Chondrocyte (in vitro differentiated cells): ENCODE data around the gene CENPQ. TPM values are rescaled to one million over a fixed set of nuclear protein-coding genes. Genes with fewer than 3 reads are reported as not detected.

Source experiments
- DNase-seq: peaks from one replicate; pipeline ENCODE4 v3.0.0; 2021; ENCODE audit warnings: mixed read lengths, low spot score
- H3K27ac Mint-ChIP-seq: one replicate; pipeline ENCODE4 v1.8.0; 2021; ENCODE audit warnings: mild to moderate bottlenecking, moderate library complexity, mixed read lengths; ENCODE audit not compliant: unreplicated experiment
- H3K27me3 Mint-ChIP-seq: 2 replicates; pipeline ENCODE4 v1.8.0; 2021; ENCODE audit warnings: low read depth, mixed read lengths
- H3K36me3 Mint-ChIP-seq: 2 replicates; pipeline ENCODE4 v1.8.0; 2021; ENCODE audit warnings: low read depth, mixed read lengths
- H3K4me1 Mint-ChIP-seq: 2 replicates; pipeline ENCODE4 v1.8.0; 2021; ENCODE audit warnings: low read depth, mild to moderate bottlenecking, mixed read lengths
- H3K4me3 Mint-ChIP-seq: one replicate; pipeline ENCODE4 v1.8.0; 2021; ENCODE audit warnings: mild to moderate bottlenecking, moderate library complexity, mixed read lengths; ENCODE audit not compliant: unreplicated experiment
- H3K9me3 Mint-ChIP-seq: 2 replicates; pipeline ENCODE4 v1.8.0; 2021; ENCODE audit warnings: low read depth, mixed read lengths
- total RNA-seq: library from RNA; stranded (reverse); gene quantifications from 3 replicates; pipeline ENCODE4 v1.2.1, GENCODE V29; 2021
- TF ChIP-seq, protein P1 (sequence below): fragments of 200-600 bp; sonication (generic); IDR thresholded peaks from 2 replicates; pipeline ENCODE4 v1.5.0; 2021; ENCODE audit warnings: antibody characterized with exemption, mild to moderate bottlenecking, moderate library complexity

The CENPQ gene
- total RNA-seq, 1 donor from 2014 or later: 2.6 TPM

GRCh38 chr6:49430866-49431265 lies 32.3 kb upstream of the CENPQ start:
- peaks cover 33% of the 10 kb centered on the region for H3K36me3 Mint-ChIP-seq
- H3K4me1 Mint-ChIP-seq: no peaks in the 10 kb centered on the region
- no peaks in the 10 kb centered on the region for H3K27me3 Mint-ChIP-seq
- no peak overlapping the region for H3K27ac Mint-ChIP-seq
- TF ChIP-seq, protein P1, sequence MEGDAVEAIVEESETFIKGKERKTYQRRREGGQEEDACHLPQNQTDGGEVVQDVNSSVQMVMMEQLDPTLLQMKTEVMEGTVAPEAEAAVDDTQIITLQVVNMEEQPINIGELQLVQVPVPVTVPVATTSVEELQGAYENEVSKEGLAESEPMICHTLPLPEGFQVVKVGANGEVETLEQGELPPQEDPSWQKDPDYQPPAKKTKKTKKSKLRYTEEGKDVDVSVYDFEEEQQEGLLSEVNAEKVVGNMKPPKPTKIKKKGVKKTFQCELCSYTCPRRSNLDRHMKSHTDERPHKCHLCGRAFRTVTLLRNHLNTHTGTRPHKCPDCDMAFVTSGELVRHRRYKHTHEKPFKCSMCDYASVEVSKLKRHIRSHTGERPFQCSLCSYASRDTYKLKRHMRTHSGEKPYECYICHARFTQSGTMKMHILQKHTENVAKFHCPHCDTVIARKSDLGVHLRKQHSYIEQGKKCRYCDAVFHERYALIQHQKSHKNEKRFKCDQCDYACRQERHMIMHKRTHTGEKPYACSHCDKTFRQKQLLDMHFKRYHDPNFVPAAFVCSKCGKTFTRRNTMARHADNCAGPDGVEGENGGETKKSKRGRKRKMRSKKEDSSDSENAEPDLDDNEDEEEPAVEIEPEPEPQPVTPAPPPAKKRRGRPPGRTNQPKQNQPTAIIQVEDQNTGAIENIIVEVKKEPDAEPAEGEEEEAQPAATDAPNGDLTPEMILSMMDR: no peak
- DNase-seq: no peak
- H3K9me3 Mint-ChIP-seq: peaks cover 2% of the 10 kb centered on the region
- no peak overlapping the region for H3K4me3 Mint-ChIP-seq

GRCh38 chr6:49453221-49453620 lies 9.9 kb upstream of the CENPQ start:
- H3K36me3 Mint-ChIP-seq: peaks cover 17% of the 10 kb centered on the region
- no peaks in the 10 kb centered on the region for H3K27me3 Mint-ChIP-seq
- DNase-seq: no peak
- H3K4me3 Mint-ChIP-seq: no peak overlapping the region
- H3K27ac Mint-ChIP-seq: no peak overlapping the region
- H3K4me1 Mint-ChIP-seq: no peaks in the 10 kb centered on the region
- H3K9me3 Mint-ChIP-seq: no peaks in the 10 kb centered on the region
- TF ChIP-seq, protein P1: peak; percentile 82

DNA sequence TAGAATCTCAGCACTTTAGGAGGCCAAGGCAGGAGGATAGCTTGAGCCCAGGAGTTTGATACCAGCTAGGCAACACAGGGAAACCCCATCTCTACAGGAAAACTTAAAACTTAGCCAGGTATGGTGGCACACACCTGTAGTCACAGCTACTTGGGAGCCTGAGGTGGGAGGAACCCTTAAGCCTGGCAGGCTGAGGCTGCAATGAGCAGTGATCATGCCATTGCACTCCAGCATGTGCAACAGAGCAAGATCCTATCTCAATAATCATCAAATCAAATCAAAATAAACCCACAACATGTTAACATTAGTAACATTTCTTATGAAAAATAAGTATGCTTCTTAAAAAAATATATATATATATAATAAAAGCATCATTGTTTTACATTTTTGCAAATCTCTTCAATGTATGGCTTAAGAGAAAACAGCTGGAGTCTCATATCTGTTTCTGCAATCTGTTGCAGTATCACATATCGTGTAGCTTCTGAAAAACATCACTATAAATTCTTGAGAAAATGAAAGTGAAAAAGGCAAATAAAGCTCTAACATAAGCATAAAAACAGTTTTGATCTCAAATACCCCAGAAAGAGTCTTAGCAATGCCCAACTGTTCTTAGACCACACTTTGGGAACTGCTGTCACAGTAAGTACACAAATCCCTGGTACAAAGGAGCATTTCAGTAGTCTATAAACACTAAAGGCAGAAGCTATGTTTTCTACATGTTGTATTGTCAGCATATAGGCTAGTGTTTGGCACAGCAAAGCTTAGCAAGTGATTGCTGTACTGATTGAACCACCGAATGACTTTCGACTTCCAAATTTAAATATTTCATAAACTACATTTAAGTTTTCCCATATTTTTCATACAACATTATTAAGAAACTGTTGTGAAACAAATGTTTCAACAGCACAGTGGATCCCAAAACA lies 8.1 kb upstream of the CENPQ start:
- no peaks in the 10 kb centered on the region for H3K27me3 Mint-ChIP-seq
- no peak overlapping the region for H3K27ac Mint-ChIP-seq
- H3K4me3 Mint-ChIP-seq: no peak overlapping the region
- no peaks in the 10 kb centered on the region for H3K9me3 Mint-ChIP-seq
- no peak for DNase-seq
- H3K4me1 Mint-ChIP-seq: no peaks in the 10 kb centered on the region
- H3K36me3 Mint-ChIP-seq: peaks cover 11% of the 10 kb centered on the region
- TF ChIP-seq, protein P1: no peak

DNA sequence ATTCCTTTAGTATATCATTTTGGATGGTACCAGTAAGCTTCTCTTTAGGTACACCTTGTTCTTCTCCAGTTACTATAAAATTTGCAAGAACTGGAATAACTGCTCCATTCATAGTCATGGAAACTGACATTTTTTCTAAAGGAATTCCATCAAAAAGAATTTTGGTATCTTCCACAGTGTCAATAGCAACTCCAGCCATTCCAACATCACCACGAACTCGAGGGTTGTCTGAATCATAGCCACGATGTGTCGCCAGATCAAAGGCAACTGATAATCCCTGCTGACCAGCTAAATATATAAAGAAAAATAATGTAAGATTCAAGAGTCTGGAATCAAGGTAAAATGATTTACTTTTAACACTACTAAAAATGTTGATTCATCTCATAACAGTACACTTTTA lies 5.4 kb upstream of the CENPQ start:
- TF ChIP-seq, protein P1: no peak
- Mint-ChIP-seq H3K36me3 (peaks cover 5% of the 10 kb centered on the region), H3K4me1 (peaks cover 17% of the 10 kb centered on the region), H3K27me3 (no peaks in the 10 kb centered on the region), H3K9me3 (no peaks in the 10 kb centered on the region), H3K27ac (no peak overlapping the region), H3K4me3 (no peak overlapping the region)
- DNase-seq: no peak

DNA sequence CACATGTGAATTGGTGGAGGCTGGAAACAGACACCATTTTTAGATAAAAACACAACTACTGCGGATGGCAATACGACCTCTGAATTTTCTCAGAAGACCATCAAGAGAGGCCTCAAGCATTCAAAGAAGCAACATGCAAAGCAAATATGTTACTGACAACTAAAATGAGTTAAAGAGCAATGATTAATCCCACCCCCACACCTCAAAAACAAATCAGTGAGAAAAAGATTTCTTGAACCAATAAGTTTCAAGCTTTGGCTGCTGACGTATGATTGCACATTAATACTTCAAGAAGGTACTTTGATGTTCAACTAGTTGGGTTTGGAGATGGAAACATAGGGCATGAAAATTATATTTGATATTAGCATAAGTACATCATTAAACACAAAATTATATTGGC lies 1.1 kb upstream of the CENPQ start:
- TF ChIP-seq, protein P1: no peak
- Mint-ChIP-seq H3K36me3 (no peaks in the 10 kb centered on the region), H3K9me3 (no peaks in the 10 kb centered on the region), H3K4me1 (peaks cover 26% of the 10 kb centered on the region), H3K4me3 (peak overlapping the region; percentile 96), H3K27ac (no peak overlapping the region), H3K27me3 (no peaks in the 10 kb centered on the region)
- DNase-seq: no peak
